ENCODE data around the gene PARP9. TPM values are rescaled to one million over a fixed set of nuclear protein-coding genes. Genes with fewer than 3 reads are reported as not detected.

The PARP9 gene
- total and polyA plus RNA-seq, 2 of the 8 experiments (the other 6 are each of a cell fraction or from before 2014, with no cell fraction given), result 3.7 to 4.5 TPM

DNA sequence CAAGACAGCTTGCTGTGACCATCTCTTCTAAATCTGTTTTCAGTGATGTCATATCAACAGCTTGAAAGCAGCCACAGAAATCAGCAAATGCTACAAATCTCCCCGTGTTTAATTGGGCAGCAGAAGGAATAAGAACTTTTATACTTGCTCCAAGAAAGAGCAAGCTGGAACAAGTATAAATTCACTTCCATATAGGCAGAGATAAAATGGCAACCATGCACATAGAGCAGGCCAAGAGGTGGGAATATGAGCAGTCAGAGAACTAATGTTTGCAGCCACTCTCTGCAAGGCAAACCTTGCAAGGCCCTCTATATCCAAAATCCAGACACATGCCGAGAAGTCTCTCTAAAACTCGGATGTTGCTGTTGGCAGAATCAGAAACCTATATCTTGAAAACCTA, 16.0 kb downstream of the PARP9 start:
- Histone ChIP-seq H4K20me1 (replicated peaks in 1 of 2; ENCODE audit: control insufficient read depth in 1 of 2, insufficient read depth in 2 of 2, low read length in 2 of 2) (no peaks in the 10 kb centered on the region), H2BK15ac (ENCODE audit: low read length) (0 out of 2 replicates have a peak overlapping the region, but pooled peaks have one; percentile 11), H3K23ac (ENCODE audit: insufficient read length) (no peak overlapping the region), H3K14ac (ENCODE audit: insufficient read length) (no peak overlapping the region), H3K4ac (replicated peaks; ENCODE audit: insufficient read length, low read depth, low read length) (no peak overlapping the region), H3K36me3 (ENCODE audit: control insufficient read depth in 2 of 4, insufficient read depth in 4 of 4, low read length in 3 of 4) (no peaks in the 10 kb centered on the region), H2BK12ac (ENCODE audit: low read depth, low read length) (no peak overlapping the region), H4K8ac (ENCODE audit: extremely low read depth, insufficient read depth, low read length) (no peak overlapping the region), H2AK5ac (ENCODE audit: low read depth, low read length) (no peak overlapping the region), H3K27ac (ENCODE audit: low read depth, low read length) (no peak overlapping the region), H3K9ac (replicated peaks in 1 of 4; ENCODE audit: extremely low read depth in 1 of 4, low read depth in 3 of 4, low read length in 3 of 4) (no peak overlapping the region), H3K79me1 (ENCODE audit: low read depth, low read length) (no peaks in the 10 kb centered on the region), H3K79me2 (ENCODE audit: control insufficient read depth in 1 of 2, insufficient read depth in 2 of 2, low read length in 2 of 2) (no peaks in the 10 kb centered on the region), H2BK5ac (ENCODE audit: low read depth, low read length) (no peak overlapping the region), H3K4me2 (ENCODE audit: insufficient read depth in 1 of 2, low read depth in 2 of 2, low read length in 2 of 2) (no peak overlapping the region), H3K23me2 (ENCODE audit: low read depth, low read length) (no peaks in the 10 kb centered on the region), H3K4me3 (ENCODE audit: extremely low read depth in 1 of 4, insufficient read depth in 2 of 4, low read depth in 3 of 4, low read length in 4 of 4) (no peak overlapping the region), H3K9me3 (ENCODE audit: insufficient read depth in 2 of 2, low read depth in 1 of 2, low read length in 1 of 2) (no peaks in the 10 kb centered on the region), H2AFZ (ENCODE audit: low read length) (no peak overlapping the region), H3K18ac (ENCODE audit: extremely low read depth, low read length) (no peak overlapping the region), H4K5ac (ENCODE audit: insufficient read length, low read depth, low read length) (no peak overlapping the region), H4K91ac (replicated peaks; ENCODE audit: insufficient read length, low read length) (no peak overlapping the region), H3K4me1 (replicated peaks in 1 of 4; ENCODE audit: control insufficient read depth in 3 of 4, insufficient read depth in 4 of 4, low read length in 3 of 4) (peaks cover 0 to 3% (median 0%) of the 10 kb centered on the region in 4 experiments; a peak in 1 of 7 replicates), H2BK120ac (replicated peaks; ENCODE audit: low read depth, low read length) (no peak overlapping the region), H2BK20ac (ENCODE audit: low read length) (no peak overlapping the region), H3K56ac (replicated peaks; ENCODE audit: insufficient read length, low read depth, low read length) (no peak overlapping the region), H3K27me3 (replicated peaks in 1 of 4; ENCODE audit: control insufficient read depth in 3 of 4, extremely low read depth in 1 of 4, insufficient read depth in 3 of 4, low read length in 3 of 4) (no peaks in the 10 kb centered on the region)
- ChIA-PET CTCF (ENCODE audit: partially characterized antibody) (interaction anchor here (0.7 to 2.6 kb wide), 8 partner anchors 8 to 90 kb away, joined by 3 to 13 read pairs (median 3); partner anchors contain the start of genes DTX3L and PARP9), POLR2A (ENCODE audit: partially characterized antibody) (interaction anchor here (1.0 kb wide), 1 partner anchor 14 kb away, joined by 3 read pairs; no protein-coding TSS in a partner anchor)
- DNase-seq (ENCODE audit: low read depth in 1 of 2, low spot score in 2 of 2) (no peak), FAIRE-seq (no peak)
- no peak for TF ChIP-seq BACH1 (IDR thresholded peaks at IDR 0.05; ENCODE audit: low read length)
- TF ChIP-seq POU5F1 (IDR thresholded peaks at IDR 0.05; ENCODE audit: low read depth, low read length), result no peak
- TF ChIP-seq EGR1 (IDR thresholded peaks at IDR 0.05; ENCODE audit: borderline replicate concordance, low read depth, low read length), result no peak
- TF ChIP-seq, protein P1, sequence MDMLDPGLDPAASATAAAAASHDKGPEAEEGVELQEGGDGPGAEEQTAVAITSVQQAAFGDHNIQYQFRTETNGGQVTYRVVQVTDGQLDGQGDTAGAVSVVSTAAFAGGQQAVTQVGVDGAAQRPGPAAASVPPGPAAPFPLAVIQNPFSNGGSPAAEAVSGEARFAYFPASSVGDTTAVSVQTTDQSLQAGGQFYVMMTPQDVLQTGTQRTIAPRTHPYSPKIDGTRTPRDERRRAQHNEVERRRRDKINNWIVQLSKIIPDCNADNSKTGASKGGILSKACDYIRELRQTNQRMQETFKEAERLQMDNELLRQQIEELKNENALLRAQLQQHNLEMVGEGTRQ (IDR thresholded peaks at IDR 0.05; ENCODE audit: low read length), result no peak
- no peak for TF ChIP-seq SIN3A (conservative IDR thresholded peaks at IDR 0.05 in 1 of 2, IDR thresholded peaks at IDR 0.05 in 1 of 2; ENCODE audit: low read depth in 1 of 2, low read length in 2 of 2)
- no peak for TF ChIP-seq CHD2 (IDR thresholded peaks at IDR 0.05; ENCODE audit: low read length)
- TF ChIP-seq, protein P2, sequence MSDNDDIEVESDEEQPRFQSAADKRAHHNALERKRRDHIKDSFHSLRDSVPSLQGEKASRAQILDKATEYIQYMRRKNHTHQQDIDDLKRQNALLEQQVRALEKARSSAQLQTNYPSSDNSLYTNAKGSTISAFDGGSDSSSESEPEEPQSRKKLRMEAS (IDR thresholded peaks at IDR 0.05), result no peak
- TF ChIP-seq CBX8 (IDR thresholded peaks at IDR 0.05; ENCODE audit: borderline replicate concordance, low read depth, low read length), result no peak
- TF ChIP-seq HDAC6 (IDR thresholded peaks at IDR 0.05; ENCODE audit: low read depth, low read length), result no peak
- TF ChIP-seq JUND (IDR thresholded peaks at IDR 0.05; ENCODE audit: low read length), result no peak
- TF ChIP-seq CHD1 (IDR thresholded peaks at IDR 0.05; ENCODE audit: low read depth, low read length), result no peak
- TF ChIP-seq KDM5A (IDR thresholded peaks at IDR 0.05; ENCODE audit: low read length), result no peak
- WGBS, 2 experiments (ENCODE audit: extremely low coverage in 1 of 2, insufficient coverage in 1 of 2, insufficient read length in 1 of 2, insufficient replicate concordance in 2 of 2, low coverage in 1 of 2, low lambda C conversion rate in 2 of 2, missing lambda C conversion rate in 1 of 2), result 86% methylated on average over 3 of the region's 3 CpGs; no CpG with 5 or more reads in 1 of the 2 experiments
